GM23338 (cell line): ENCODE measurements around the gene CDIPT. TPM values are rescaled to one million over a fixed set of nuclear protein-coding genes. Genes with fewer than 3 reads are reported as not detected.

ENCODE experiments used
- ATAC-seq: fragments of 200-7000 bp; cut with Tn5 transposase; 3 replicates; pipeline ENCODE4 v1.9.1; 2020
- DNase-seq: peaks from one replicate; pipeline ENCODE4 v3.0.0-alpha.2; 2015; ENCODE audit warnings: low spot score
- H2AFZ ChIP-seq: fragments of 200-600 bp; sonication (generic); 2 replicates; pipeline ENCODE4 v1.8.0; 2016; ENCODE audit warnings: antibody characterized with exemption, mild to moderate bottlenecking, moderate library complexity
- H3F3A ChIP-seq: fragments of 200-600 bp; sonication (generic); replicated peaks from 2 replicates; pipeline ENCODE4 v1.8.0; 2017; ENCODE audit warnings: antibody characterized with exemption, mixed run types, low read depth
- H3K27ac ChIP-seq: fragments of 200-600 bp; sonication (generic); 2 replicates; pipeline ENCODE4 v1.6.1; 2016; ENCODE audit warnings: low read depth
- H3K27me3 ChIP-seq: fragments of 200-600 bp; sonication (generic); 2 replicates; pipeline ENCODE4 v1.8.0; 2016; ENCODE audit warnings: mild to moderate bottlenecking, mixed run types, moderate library complexity; ENCODE audit not compliant: insufficient read depth
- H3K36me3 ChIP-seq: fragments of 200-600 bp; sonication (generic); 2 replicates; pipeline ENCODE4 v1.8.0; 2016; ENCODE audit warnings: mild to moderate bottlenecking; ENCODE audit not compliant: insufficient read depth
- H3K4me1 ChIP-seq: fragments of 200-600 bp; sonication (generic); 2 replicates; pipeline ENCODE4 v1.8.0; 2016; ENCODE audit warnings: mild to moderate bottlenecking, moderate library complexity; ENCODE audit not compliant: insufficient read depth
- H3K4me2 ChIP-seq: fragments of 200-600 bp; sonication (generic); 2 replicates; pipeline ENCODE4 v1.7.1; 2017; ENCODE audit warnings: mixed run types
- H3K4me3 ChIP-seq: fragments of 200-600 bp; sonication (generic); 2 replicates; pipeline ENCODE4 v1.6.1; 2016; ENCODE audit warnings: mixed run types
- H3K79me2 ChIP-seq: fragments of 200-600 bp; sonication (generic); replicated peaks from 2 replicates; pipeline ENCODE4 v1.8.0; 2017; ENCODE audit warnings: mild to moderate bottlenecking; ENCODE audit not compliant: insufficient read depth
- H3K9me2 ChIP-seq: fragments of 200-600 bp; sonication (generic); 2 replicates; pipeline ENCODE4 v1.8.0; 2017; ENCODE audit not compliant: insufficient read depth
- H4K20me1 ChIP-seq: fragments of 200-600 bp; sonication (generic); replicated peaks from 2 replicates; pipeline ENCODE4 v1.8.0; 2017; ENCODE audit warnings: mild to moderate bottlenecking; ENCODE audit not compliant: insufficient read depth
- H3K27ac Mint-ChIP-seq: 2 replicates; pipeline ENCODE4 v1.8.0; 2020; ENCODE audit warnings: inconsistent platforms, mild to moderate bottlenecking, moderate library complexity, mixed read lengths
- H3K27me3 Mint-ChIP-seq: 3 replicates; pipeline ENCODE4 v1.8.0; 2022; ENCODE audit warnings: low read depth, mild to moderate bottlenecking, moderate library complexity, mixed read lengths, inconsistent platforms; ENCODE audit not compliant: insufficient read depth, poor library complexity
- H3K36me3 Mint-ChIP-seq: 3 replicates; pipeline ENCODE4 v1.8.0; 2021; ENCODE audit warnings: low read depth, mild to moderate bottlenecking, inconsistent platforms, moderate library complexity, mixed read lengths
- H3K4me1 Mint-ChIP-seq: 3 replicates; pipeline ENCODE4 v1.8.0; 2020; ENCODE audit warnings: mild to moderate bottlenecking, inconsistent platforms, mixed read lengths
- H3K4me3 Mint-ChIP-seq: 3 replicates; pipeline ENCODE4 v1.8.0; 2021; ENCODE audit warnings: moderate library complexity, mild to moderate bottlenecking, inconsistent platforms, mixed read lengths
- H3K9me3 Mint-ChIP-seq: 3 replicates; pipeline ENCODE4 v1.8.0; 2020; ENCODE audit warnings: moderate library complexity, mild to moderate bottlenecking, inconsistent platforms, mixed read lengths
- CREB1 ChIP-seq: fragments of 250-450 bp; sonication (Bioruptor Pico); IDR thresholded peaks from 2 replicates; pipeline ENCODE4 v1.5.0; 2020; ENCODE audit warnings: low read depth, mild to moderate bottlenecking, moderate library complexity
- EZH2 ChIP-seq: fragments of 200-600 bp; sonication (generic); IDR thresholded peaks from one replicate; pipeline ENCODE4 v1.8.0; 2017; ENCODE audit warnings: antibody characterized with exemption, mild to moderate bottlenecking, low read depth; ENCODE audit not compliant: unreplicated experiment
- EZH2phosphoT487 ChIP-seq: fragments of 200-600 bp; sonication (generic); IDR thresholded peaks from one replicate; pipeline ENCODE4 v1.8.1; 2018; ENCODE audit warnings: antibody characterized with exemption; ENCODE audit not compliant: unreplicated experiment
- JUNB ChIP-seq: IDR thresholded peaks from one replicate; pipeline ENCODE4 v1.6.1; 2016; ENCODE audit warnings: antibody characterized with exemption; ENCODE audit not compliant: unreplicated experiment
- NANOG ChIP-seq: IDR thresholded peaks from 2 replicates; pipeline ENCODE4 v1.6.1; 2016; ENCODE audit warnings: antibody characterized with exemption, borderline replicate concordance
- POLR2AphosphoS5 ChIP-seq: IDR thresholded peaks from 2 replicates; pipeline ENCODE4 v1.6.1; 2016; ENCODE audit warnings: antibody characterized with exemption, low read depth
- ZNF114 ChIP-seq: fragments of 250-450 bp; sonication (Bioruptor Pico); IDR thresholded peaks from 2 replicates; pipeline ENCODE4 v1.5.0; 2020; ENCODE audit warnings: mild to moderate bottlenecking, moderate library complexity
- polyA plus RNA-seq: library from polyadenylated mRNA; unstranded; fragments of >200 nt; fragmentation: Nextera tagmentation; extraction: Ambion mirVana; gene quantifications from 2 replicates; pipeline ENCODE4 v1.2.1, GENCODE V29; 2016
- total RNA-seq: library from RNA; depleted of rRNA; stranded (reverse); fragments of >200 nt; shearing (Covaris generic); gene quantifications from 2 replicates; pipeline ENCODE4 v1.2.3, GENCODE V29; 2014
- TF ChIP-seq, protein P1 (sequence below): IDR thresholded peaks from one replicate; pipeline ENCODE4 v1.6.1; 2018; ENCODE audit warnings: antibody characterized with exemption; ENCODE audit not compliant: unreplicated experiment
- TF ChIP-seq, protein P2 (sequence below): IDR thresholded peaks from 2 replicates; pipeline ENCODE4 v1.6.1; 2016; ENCODE audit warnings: antibody characterized with exemption
- TF ChIP-seq, protein P3 (sequence below), 2 experiments: fragments of 200-600 bp in 1 of 2; sonication (generic) in 1 of 2; conservative IDR thresholded peaks; 2 replicates each; pipeline versions ENCODE4 v1.5.1 to v1.6.1; 2016 to 2017; ENCODE audit warnings: antibody characterized with exemption in 2 of 2, low read depth in 2 of 2, mild to moderate bottlenecking in 2 of 2, moderate library complexity in 1 of 2

CDIPT gene
- total and polyA plus RNA-seq, 2 experiments from 2014 or later = 36.2 to 78.1 TPM

DNA sequence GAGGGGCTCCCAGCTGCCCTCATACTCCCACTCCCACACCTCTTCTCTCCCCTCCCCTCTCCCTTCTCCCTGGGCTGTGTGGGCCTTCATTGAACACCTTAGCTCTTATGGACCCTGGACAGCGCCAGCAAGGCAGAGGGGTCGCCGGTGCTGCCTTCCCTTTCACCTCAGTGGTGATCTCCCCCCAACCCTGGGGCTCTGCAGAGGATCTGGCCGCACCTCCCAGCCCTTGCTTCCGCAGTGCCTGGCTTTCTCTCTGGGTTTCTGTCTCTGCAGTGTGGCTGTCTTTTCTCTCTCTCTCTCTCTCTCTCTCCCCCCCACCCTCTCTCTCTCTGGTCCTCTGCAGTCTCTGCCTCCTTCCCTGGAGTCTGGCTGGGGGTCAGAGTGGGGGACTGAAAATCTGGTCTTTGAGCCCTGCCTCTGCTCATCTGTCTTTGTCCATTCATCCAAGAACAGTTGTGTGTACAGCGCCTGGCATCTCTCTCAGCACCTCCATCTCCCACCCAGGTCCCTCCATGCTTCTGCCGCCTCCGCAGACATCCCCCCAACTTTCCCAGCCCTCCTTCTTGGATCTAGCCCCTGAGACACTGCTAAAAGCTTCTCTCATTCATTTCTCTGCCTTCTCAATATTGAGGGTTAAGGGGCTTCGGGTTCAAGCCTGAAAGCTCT is 35.2 kb upstream of the CDIPT start:
- H3K4me1 Mint-ChIP-seq = peaks cover 24% of the 10 kb centered on the region
- no peaks in the 10 kb centered on the region for H3K9me3 Mint-ChIP-seq
- peaks cover 12% of the 10 kb centered on the region for H3K27me3 Mint-ChIP-seq
- no peaks in the 10 kb centered on the region for H3K36me3 ChIP-seq
- TF ChIP-seq ZNF114 (CRISPR knock-in tag) = no peak
- TF ChIP-seq, protein P1, sequence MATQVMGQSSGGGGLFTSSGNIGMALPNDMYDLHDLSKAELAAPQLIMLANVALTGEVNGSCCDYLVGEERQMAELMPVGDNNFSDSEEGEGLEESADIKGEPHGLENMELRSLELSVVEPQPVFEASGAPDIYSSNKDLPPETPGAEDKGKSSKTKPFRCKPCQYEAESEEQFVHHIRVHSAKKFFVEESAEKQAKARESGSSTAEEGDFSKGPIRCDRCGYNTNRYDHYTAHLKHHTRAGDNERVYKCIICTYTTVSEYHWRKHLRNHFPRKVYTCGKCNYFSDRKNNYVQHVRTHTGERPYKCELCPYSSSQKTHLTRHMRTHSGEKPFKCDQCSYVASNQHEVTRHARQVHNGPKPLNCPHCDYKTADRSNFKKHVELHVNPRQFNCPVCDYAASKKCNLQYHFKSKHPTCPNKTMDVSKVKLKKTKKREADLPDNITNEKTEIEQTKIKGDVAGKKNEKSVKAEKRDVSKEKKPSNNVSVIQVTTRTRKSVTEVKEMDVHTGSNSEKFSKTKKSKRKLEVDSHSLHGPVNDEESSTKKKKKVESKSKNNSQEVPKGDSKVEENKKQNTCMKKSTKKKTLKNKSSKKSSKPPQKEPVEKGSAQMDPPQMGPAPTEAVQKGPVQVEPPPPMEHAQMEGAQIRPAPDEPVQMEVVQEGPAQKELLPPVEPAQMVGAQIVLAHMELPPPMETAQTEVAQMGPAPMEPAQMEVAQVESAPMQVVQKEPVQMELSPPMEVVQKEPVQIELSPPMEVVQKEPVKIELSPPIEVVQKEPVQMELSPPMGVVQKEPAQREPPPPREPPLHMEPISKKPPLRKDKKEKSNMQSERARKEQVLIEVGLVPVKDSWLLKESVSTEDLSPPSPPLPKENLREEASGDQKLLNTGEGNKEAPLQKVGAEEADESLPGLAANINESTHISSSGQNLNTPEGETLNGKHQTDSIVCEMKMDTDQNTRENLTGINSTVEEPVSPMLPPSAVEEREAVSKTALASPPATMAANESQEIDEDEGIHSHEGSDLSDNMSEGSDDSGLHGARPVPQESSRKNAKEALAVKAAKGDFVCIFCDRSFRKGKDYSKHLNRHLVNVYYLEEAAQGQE = peak; percentile 77
- TF ChIP-seq JUNB = no peak
- ATAC-seq (peak; percentile 5), DNase-seq (no peak)
- peak overlapping the region; percentile 70 for H3K27ac Mint-ChIP-seq
- no peaks in the 10 kb centered on the region for H4K20me1 ChIP-seq
- H2AFZ ChIP-seq = peak overlapping the region; percentile 94
- 0 out of 2 replicates have a peak, but pooled peaks cover 6% of the 10 kb centered on the region for H3F3A ChIP-seq
- H3K9me2 ChIP-seq = no peaks in the 10 kb centered on the region
- peaks cover 14% of the 10 kb centered on the region; the same call in 1 of the 2 replicates for H3K79me2 ChIP-seq
- H3K4me2 ChIP-seq = peak overlapping the region; percentile 100
- H3K27ac ChIP-seq = no peak overlapping the region
- H3K4me1 ChIP-seq = peaks cover 22% of the 10 kb centered on the region
- peak overlapping the region; percentile 92 for H3K4me3 Mint-ChIP-seq
- H3K27me3 ChIP-seq = no peaks in the 10 kb centered on the region
- H3K4me3 ChIP-seq = peak overlapping the region; percentile 97
- peaks cover 3% of the 10 kb centered on the region; the same call in 2 of the 3 replicates for H3K36me3 Mint-ChIP-seq

DNA sequence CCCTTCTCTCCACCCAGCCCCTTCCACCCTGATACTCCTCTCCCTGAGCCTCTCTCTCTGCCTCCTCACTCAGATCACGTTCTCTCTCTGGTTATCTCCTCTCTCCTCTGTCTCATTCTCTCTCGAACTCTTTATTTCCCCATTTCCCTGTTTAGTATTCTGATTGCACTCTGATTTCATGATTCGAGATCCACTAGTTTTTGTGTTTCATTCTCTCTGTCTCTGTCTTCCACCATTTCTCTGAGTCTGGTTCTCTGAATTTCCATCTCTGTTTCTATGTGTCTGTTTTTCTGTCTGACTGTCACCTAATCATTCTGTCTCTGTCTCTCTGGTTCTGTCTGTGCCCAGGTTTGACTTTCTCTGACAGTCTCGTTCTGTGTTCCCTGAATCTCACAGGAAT is 34.3 kb upstream of the CDIPT start:
- no peak for ATAC-seq
- H3K36me3 Mint-ChIP-seq = peaks cover 6% of the 10 kb centered on the region
- H3K4me2 ChIP-seq = no peak overlapping the region
- TF ChIP-seq EZH2 = no peak
- no peak for TF ChIP-seq ZNF114 (CRISPR knock-in tag)
- no peak for TF ChIP-seq POLR2AphosphoS5
- TF ChIP-seq, protein P2, sequence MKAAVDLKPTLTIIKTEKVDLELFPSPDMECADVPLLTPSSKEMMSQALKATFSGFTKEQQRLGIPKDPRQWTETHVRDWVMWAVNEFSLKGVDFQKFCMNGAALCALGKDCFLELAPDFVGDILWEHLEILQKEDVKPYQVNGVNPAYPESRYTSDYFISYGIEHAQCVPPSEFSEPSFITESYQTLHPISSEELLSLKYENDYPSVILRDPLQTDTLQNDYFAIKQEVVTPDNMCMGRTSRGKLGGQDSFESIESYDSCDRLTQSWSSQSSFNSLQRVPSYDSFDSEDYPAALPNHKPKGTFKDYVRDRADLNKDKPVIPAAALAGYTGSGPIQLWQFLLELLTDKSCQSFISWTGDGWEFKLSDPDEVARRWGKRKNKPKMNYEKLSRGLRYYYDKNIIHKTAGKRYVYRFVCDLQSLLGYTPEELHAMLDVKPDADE = no peak
- no peak for TF ChIP-seq NANOG
- TF ChIP-seq, protein P1 = no peak
- no peak for TF ChIP-seq JUNB
- TF ChIP-seq CREB1 (CRISPR knock-in tag) = no peak
- TF ChIP-seq EZH2phosphoT487 = no peak
- TF ChIP-seq, protein P3, sequence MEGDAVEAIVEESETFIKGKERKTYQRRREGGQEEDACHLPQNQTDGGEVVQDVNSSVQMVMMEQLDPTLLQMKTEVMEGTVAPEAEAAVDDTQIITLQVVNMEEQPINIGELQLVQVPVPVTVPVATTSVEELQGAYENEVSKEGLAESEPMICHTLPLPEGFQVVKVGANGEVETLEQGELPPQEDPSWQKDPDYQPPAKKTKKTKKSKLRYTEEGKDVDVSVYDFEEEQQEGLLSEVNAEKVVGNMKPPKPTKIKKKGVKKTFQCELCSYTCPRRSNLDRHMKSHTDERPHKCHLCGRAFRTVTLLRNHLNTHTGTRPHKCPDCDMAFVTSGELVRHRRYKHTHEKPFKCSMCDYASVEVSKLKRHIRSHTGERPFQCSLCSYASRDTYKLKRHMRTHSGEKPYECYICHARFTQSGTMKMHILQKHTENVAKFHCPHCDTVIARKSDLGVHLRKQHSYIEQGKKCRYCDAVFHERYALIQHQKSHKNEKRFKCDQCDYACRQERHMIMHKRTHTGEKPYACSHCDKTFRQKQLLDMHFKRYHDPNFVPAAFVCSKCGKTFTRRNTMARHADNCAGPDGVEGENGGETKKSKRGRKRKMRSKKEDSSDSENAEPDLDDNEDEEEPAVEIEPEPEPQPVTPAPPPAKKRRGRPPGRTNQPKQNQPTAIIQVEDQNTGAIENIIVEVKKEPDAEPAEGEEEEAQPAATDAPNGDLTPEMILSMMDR (conservative IDR thresholded peaks at IDR 0.05; ENCODE audit: low read depth in 2 of 2) = no peak

More for the DNA sequence above, 34.3 kb upstream of the CDIPT start:
- Histone ChIP-seq H3K4me3 (no peak overlapping the region), H3K4me1 (peaks cover 22% of the 10 kb centered on the region), H3K79me2 (peaks cover 6% of the 10 kb centered on the region; the same call in 1 of the 2 replicates), H3K36me3 (no peaks in the 10 kb centered on the region), H4K20me1 (no peaks in the 10 kb centered on the region), H3K27ac (no peak overlapping the region), H3K27me3 (no peaks in the 10 kb centered on the region), H3K9me2 (no peaks in the 10 kb centered on the region), H2AFZ (no peak overlapping the region), H3F3A (0 out of 2 replicates have a peak, but pooled peaks cover 6% of the 10 kb centered on the region)
- Mint-ChIP-seq H3K27me3 (peaks cover 12% of the 10 kb centered on the region), H3K4me1 (peaks cover 24% of the 10 kb centered on the region), H3K4me3 (peak overlapping the region; percentile 92; the same call in 1 of the 3 replicates), H3K27ac (no peak overlapping the region), H3K9me3 (no peaks in the 10 kb centered on the region)
- no peak for DNase-seq
